Erythroblast (primary cell): ENCODE measurements around the gene UBE2D2.
A peak's percentile ranks its signal among the peaks of the same experiment; 100 is the strongest.

Experiments used
- DNase-seq, 2 experiments: peaks; one replicate each; lab custom pipeline; 2025; lab: John Stamatoyannopoulos, UW
- GATA1 ChIP-seq: IDR thresholded peaks from 2 replicates; pipeline ENCODE4 v1.6.1; 2011; ENCODE audit warnings: low read depth, mild to moderate bottlenecking, control low read depth, low read length, moderate library complexity
- POLR2A ChIP-seq: IDR thresholded peaks from 2 replicates; pipeline ENCODE4 v1.6.1; 2011; ENCODE audit warnings: mild to moderate bottlenecking, low read length

The UBE2D2 gene

GRCh38 chr5:139651043-139651834 is 90.1 kb downstream of the UBE2D2 start:
- TF ChIP-seq POLR2A, result no peak
- no peak for TF ChIP-seq GATA1

GRCh38 chr5:139651853-139652787 is 91.0 kb downstream of the UBE2D2 start:
- peak; percentile 48 to 67 for DNase-seq
- no peak for TF ChIP-seq POLR2A
- no peak for TF ChIP-seq GATA1

More at GRCh38 chr5:139651043-139651834, 90.1 kb downstream of the UBE2D2 start:
- DNase-seq, result peak; percentile 67 to 72

DNA sequence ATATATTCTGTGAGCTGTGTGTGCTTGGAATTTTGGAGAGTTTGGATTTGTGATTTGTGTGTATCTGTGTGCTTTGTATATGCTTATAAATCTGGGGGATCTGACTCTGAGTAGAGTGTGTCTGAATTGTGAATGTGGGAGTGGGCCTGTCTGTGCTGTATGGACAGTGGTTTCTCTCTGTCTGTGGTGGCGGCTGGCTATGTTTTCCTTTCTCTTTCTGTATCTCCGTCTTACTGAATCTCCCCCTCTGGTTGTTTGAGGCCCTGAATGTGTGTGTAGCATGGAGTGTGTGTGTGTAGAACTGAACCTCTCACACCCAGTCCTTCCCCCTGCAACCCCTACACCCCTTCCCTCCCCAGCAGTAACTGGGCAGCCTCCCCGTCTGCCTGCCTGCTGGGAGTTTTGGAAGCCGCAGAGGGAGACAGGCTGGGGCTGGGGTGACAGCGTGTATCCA is 91.7 kb downstream of the UBE2D2 start:
- no peak for TF ChIP-seq GATA1
- no peak for TF ChIP-seq POLR2A
- no peak for DNase-seq

DNA sequence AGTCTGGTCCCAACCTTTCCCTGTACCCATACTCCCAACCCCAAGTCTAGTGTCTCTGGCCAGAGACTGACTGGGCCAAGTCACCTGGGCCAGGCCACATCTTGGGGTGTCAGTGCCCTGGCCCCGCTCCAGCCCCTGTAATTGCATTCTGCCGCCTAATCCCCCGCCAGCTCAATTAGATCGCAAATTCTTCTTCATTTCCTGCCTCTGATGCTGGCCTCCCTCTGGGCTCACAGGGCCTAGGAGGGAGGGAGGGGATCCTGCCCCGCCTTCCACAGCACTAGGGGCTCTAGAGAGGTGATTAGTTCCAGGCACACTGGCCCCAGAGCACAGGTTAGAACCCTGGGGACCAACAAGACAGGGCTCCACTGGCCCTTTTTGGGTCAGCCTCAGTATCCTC is 92.5 kb downstream of the UBE2D2 start:
- no peak for DNase-seq
- TF ChIP-seq GATA1 (no peak), POLR2A (no peak)

DNA sequence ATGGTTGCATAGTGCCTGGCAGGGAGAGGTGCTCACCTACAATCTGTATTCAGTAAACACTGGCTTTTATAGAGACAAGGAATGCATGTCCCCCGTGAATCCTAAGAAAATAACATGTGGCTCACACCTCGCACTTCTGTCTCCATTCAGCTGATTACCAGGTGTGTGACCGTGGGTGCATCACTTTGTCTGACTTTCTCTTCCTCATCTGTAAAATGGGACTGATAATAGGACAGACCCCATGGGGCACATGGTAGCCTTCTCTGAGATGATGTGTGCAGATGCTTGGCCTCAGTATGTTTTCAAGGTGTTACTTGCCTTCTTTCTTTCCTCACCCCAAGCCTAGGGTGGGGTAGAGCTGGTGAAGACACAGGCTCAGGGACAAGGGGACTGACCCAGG is 93.3 kb downstream of the UBE2D2 start:
- no peak for DNase-seq
- TF ChIP-seq POLR2A (no peak), GATA1 (no peak)

- TF ChIP-seq GATA1 (no peak), POLR2A (no peak)
- DNase-seq, result no peak
Measured at GRCh38 chr5:139654871-139655491, 93.8 kb downstream of the UBE2D2 start.

DNA sequence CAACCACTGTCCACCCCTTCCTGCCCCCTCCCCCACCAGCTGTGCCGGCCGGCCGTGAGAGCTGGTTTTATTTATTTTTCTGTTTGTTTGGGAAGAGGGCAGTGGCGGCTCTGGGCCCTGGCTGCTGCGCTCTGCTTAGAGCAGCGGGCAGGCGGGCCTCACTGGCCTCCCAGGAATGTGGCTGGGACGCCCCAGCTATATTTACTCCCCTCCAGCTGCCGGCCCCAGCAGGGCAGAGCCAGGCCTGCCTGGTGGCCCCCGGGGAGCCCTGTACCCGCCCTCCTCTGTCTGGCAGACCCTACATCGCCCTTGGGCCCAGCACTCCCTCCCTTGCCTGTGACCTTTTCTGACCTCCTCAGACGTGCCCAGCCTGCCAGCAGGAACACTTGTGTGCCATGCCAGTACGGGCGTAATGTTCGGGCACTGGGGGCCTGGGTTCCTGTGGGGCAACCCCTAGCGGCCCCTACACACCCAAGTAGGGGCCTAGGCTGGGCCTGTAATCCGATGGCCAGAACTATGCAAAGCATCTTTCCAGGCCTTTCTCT is 94.7 kb downstream of the UBE2D2 start:
- TF ChIP-seq POLR2A, result no peak
- TF ChIP-seq GATA1, result no peak
- DNase-seq, result no peak

- no peak for DNase-seq
- TF ChIP-seq POLR2A, result no peak
- TF ChIP-seq GATA1, result no peak
Measured at GRCh38 chr5:139657363-139658321, 96.5 kb downstream of the UBE2D2 start.

- no peak for TF ChIP-seq GATA1
- no peak for TF ChIP-seq POLR2A
- DNase-seq, result no peak
Measured at GRCh38 chr5:139658501-139658927, 97.4 kb downstream of the UBE2D2 start.

DNA sequence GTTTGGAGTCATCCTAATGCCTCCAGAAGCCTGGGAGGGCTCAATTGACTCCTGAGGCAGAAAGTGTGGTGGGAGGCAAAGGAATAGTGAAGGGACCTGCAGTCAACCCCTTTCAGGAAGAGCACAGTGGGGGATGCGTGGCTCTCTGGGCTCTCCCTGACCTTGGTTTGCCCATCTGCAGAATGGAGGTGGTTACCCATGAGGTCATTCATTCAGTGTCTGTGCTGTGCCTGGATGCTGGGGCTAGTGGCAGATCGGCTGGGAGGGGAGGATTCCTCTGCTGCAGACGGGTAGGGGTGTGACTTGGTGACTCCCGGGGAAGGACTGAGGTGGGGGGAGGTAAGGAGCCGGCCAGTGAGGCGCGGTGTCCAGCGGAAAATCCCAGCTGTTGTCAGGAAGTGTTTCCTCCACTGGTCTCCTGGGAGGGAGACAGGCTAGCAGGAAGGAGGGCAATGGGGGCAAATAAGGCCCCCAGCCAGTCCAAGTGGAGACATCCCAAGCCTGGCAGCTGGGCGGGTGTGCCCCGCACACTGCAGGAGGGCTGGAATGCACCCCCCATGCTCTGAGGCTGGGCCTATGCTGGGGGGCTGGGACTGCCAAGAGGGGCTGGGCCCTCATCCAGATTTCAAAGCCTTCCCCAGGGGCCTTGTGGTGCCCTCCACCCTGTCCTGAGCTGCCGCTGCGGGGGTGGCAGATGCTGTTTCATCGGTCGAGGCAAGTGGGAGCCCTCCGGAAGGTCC is 98.0 kb downstream of the UBE2D2 start:
- no peak for TF ChIP-seq GATA1
- TF ChIP-seq POLR2A, result no peak
- peak; percentile 39 to 47 for DNase-seq

DNA sequence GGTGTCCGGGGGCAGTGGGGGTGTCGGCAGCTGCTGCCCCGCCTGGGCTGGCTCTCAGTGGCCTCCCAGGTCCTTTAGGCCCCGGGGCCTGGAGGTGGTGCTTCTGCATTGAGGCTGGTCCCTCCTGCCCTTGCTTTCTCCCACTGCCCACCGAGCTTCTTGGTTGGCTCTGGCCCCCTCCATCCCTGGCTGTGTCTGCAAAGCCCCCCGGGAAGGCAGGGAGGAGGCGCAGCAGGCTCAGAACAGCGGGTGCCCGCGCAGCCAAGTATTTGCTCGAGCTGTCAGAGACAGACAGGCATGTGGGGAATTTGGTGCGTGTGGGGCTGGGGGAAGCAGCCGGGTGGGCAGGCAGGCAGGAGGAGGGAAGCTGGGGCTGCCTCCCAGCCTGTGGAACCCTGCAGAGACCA is 98.6 kb downstream of the UBE2D2 start:
- TF ChIP-seq GATA1, result no peak
- no peak for DNase-seq
